SW 1271 (cell line): Measurements from ENCODE around the gene COL2A1.
A peak's percentile ranks its signal among the peaks of the same experiment; 100 is the strongest.

Experiments
- DNase-seq, 2 experiments: peaks; one replicate each; lab custom pipeline; 2025; lab: John Stamatoyannopoulos, UW

Gene COL2A1

GRCh38 chr12:48012070-48012469 lies 7.8 kb upstream of the COL2A1 start:
- DNase-seq = no peak

GRCh38 chr12:48010366-48010970 lies 6.2 kb upstream of the COL2A1 start:
- no peak for DNase-seq

DNA sequence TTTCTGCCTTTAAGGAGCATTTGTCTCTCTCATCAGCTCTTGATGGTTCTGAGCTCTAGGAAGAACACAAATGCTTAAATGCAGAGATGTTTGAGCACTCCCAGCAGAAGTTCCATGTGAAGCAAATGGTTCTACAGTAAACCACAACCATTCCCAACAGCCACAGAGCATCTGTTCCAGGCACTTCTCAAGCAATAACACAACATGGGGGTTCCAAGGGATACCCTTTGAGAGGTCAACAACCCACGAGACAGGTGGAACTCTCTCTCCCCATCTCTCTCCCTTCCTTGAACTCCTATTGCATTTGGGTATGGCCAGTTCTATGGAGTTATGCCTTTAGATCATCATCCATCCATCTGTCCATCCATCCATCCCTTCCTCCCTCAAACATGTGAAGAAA lies 5.2 kb upstream of the COL2A1 start:
- DNase-seq = no peak

DNA sequence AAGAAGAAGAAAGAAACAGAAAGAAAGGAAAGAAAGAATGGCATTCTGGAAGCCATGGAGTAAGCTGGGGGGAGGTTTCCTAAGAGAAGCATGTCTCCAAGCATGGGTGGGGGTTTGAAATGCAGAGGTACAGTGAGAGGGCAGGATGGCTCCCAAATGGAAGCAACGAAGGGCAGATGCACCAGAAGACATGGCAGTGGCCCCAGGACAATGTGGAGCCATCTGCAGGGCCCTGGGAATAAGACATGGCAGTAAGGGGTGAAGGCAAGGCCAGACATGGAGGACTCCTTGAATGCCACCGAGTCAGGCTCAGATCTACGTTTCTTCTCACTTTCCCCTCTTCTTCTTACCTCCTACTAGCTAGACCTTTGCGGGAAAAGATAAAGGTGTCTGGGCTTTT lies 4.7 kb upstream of the COL2A1 start:
- DNase-seq = no peak

GRCh38 chr12:48008349-48008748 lies 4.1 kb upstream of the COL2A1 start:
- DNase-seq = no peak

- no peak for DNase-seq
These were observed 2.9 kb upstream of the COL2A1 start for GRCh38 chr12:48007206-48007605.

GRCh38 chr12:48005750-48006021 lies 1.4 kb upstream of the COL2A1 start:
- DNase-seq = no peak

GRCh38 chr12:48005001-48005749 lies 899 bp upstream of the COL2A1 start:
- no peak for DNase-seq

DNA sequence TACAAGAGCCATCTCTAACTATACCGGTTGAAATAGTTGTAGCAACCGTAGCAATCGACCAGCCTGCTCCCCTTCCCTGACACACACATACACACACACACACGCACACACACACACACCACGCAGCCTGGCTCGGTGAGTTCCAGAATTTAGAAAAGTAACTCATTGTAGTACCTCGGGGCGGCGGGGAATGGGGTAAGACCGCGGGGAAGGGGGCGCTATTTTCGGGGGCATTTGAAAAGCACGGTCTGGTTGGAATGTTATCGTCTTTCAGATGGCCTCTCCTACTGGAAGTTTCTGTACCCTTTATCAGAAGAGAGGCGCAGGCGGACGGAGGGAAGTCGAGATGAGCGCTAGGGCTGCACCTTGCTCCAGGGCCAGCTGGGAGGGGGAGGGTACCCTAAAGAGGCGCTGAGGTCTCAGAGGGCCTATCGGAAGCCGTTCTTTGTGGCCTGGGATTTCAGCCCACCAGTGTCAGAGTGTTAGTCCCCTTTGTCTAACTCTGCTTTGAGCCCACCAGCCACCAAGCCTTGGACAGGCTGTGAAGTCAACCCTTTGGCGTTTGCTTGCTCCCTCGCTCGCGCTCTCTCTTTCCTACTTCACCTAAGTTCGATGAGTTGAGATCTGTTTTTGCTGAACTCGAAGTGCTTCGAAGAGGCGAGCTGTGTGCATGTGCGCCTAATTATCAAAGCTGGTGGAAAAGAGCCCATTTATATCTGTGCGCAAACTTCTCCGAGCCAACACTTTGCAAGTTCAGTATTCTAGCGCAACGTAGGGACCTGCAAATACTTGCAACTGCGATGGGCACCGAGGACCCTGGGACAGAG lies 837 bp downstream of the COL2A1 start:
- DNase-seq = no peak

- DNase-seq = no peak
These were observed 1.5 kb downstream of the COL2A1 start for GRCh38 chr12:48002773-48003218.

- no peak for DNase-seq
These were observed 1.9 kb downstream of the COL2A1 start for GRCh38 chr12:48002414-48002730.

GRCh38 chr12:48001505-48002413 lies 2.5 kb downstream of the COL2A1 start:
- peak in 1 of 2 experiments; percentile 10 for DNase-seq

GRCh38 chr12:48000878-48001504 lies 3.3 kb downstream of the COL2A1 start:
- DNase-seq = no peak

DNA sequence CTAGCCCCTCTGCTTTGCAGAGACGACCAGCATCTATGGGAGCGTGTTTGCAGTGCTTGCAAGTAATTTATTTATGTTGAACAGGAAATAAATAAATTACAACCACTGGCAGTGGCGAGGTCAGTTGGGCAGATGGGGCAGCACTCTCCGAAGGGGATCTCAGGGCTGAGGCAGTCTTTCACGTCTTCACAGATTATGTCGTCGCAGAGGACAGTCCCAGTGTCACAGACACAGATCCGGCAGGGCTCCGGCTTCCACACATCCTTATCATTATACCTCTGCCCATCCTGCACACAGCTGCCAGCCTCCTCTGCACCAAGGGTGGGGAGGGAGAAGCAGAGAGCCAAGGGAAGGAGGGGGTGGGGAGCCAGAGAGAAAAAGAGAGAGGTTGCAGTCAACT lies 4.5 kb downstream of the COL2A1 start:
- DNase-seq = no peak

DNA sequence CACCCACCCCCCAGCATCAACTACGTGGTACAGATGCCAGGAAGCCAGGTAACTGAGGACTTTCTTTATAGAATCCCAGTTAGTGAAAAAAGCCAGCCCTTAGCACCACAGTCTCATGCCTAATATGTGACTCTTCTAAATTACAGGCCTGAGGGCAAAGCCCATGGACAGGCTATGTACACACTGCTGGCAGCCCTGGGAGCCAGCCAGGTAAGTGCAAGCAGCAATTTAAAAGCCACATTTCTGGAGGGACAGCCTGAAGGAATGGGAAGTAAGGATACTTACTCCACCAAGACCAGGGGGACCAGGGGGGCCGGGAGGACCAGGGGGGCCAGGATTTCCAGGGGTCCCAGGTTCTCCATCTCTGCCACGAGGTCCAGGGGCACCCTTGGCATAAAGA lies 7.0 kb downstream of the COL2A1 start:
- no peak for DNase-seq

- DNase-seq = no peak
These were observed 8.3 kb downstream of the COL2A1 start for GRCh38 chr12:47995981-47996401.

GRCh38 chr12:47993491-47993890 lies 10.8 kb downstream of the COL2A1 start:
- no peak for DNase-seq

- no peak for DNase-seq
These were observed 11.5 kb downstream of the COL2A1 start for GRCh38 chr12:47992776-47993175.

GRCh38 chr12:47991106-47992061 lies 12.9 kb downstream of the COL2A1 start:
- no peak for DNase-seq

DNA sequence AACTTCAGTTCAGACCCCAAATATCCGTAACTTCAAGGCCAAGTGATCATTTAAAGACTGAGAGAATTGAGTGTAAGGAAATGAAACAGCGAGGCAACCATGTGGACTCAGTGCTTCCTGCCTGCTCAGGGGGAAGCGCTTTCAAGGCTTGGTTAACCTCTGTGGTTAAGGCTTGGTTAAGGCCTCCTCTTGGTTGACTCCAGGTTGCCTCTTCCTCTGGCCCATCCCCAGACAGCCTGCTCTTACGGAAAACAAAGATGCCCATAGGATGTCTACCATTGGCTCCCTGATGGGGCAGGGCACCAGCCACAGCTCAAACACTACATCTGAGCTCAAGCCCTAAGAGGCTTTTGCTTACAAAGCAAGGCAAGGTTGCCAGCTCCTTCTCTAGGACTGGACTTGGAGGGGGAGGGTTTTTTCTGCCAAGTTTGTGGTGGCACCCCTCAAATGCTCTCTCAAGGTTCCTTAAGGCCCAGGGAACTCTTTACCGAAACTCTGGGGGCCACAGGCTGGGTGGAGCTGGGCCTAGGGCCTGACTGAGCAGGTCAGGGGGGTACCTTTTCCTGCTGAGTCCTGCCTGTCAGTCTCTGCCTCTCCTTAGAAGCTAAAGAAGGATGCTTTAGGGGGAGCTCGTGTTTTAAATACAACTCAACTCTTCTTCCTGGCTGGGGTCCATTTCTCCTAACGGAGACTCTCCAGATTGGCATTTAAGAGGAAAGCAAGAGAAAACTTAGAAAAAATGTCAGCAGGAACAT lies 13.7 kb downstream of the COL2A1 start:
- DNase-seq = no peak
